GM21825 (cell line): ENCODE measurements around the gene ADCYAP1R1.

Experiments used
- ATAC-seq: cut with Tn5 transposase; IDR thresholded peaks from one replicate; pipeline ENCODE4 v1.9.1; 2021; ENCODE audit warnings: mild to moderate bottlenecking, moderate library complexity; ENCODE audit not compliant: unreplicated experiment

ADCYAP1R1 gene

GRCh38 chr7:31104361-31105255, 52.5 kb downstream of the ADCYAP1R1 start:
- no peak for ATAC-seq

GRCh38 chr7:31105256-31105950, 53.3 kb downstream of the ADCYAP1R1 start:
- ATAC-seq: no peak

GRCh38 chr7:31106303-31107105, 54.4 kb downstream of the ADCYAP1R1 start:
- ATAC-seq: no peak

GRCh38 chr7:31107106-31108090, 55.3 kb downstream of the ADCYAP1R1 start:
- ATAC-seq: no peak

- no peak for ATAC-seq
Measured at GRCh38 chr7:31108097-31108657, 56.1 kb downstream of the ADCYAP1R1 start.

- no peak for ATAC-seq
Measured at GRCh38 chr7:31109751-31110150, 57.6 kb downstream of the ADCYAP1R1 start.

GRCh38 chr7:31110331-31111108, 58.4 kb downstream of the ADCYAP1R1 start:
- no peak for ATAC-seq

- no peak for ATAC-seq
Measured at GRCh38 chr7:31111109-31111451, 59.0 kb downstream of the ADCYAP1R1 start.

- ATAC-seq: no peak
Measured at GRCh38 chr7:31113660-31114059, 61.6 kb downstream of the ADCYAP1R1 start.

GRCh38 chr7:31114593-31115343, 62.7 kb downstream of the ADCYAP1R1 start:
- no peak for ATAC-seq

- ATAC-seq: no peak
Measured at GRCh38 chr7:31116615-31117014, 64.5 kb downstream of the ADCYAP1R1 start.

- no peak for ATAC-seq
Measured at GRCh38 chr7:31119249-31119648, 67.1 kb downstream of the ADCYAP1R1 start.

GRCh38 chr7:31120800-31121513, 68.8 kb downstream of the ADCYAP1R1 start:
- no peak for ATAC-seq

- no peak for ATAC-seq
Measured at GRCh38 chr7:31121601-31122000, 69.5 kb downstream of the ADCYAP1R1 start.

- no peak for ATAC-seq
Measured at GRCh38 chr7:31122649-31123058, 70.5 kb downstream of the ADCYAP1R1 start.

- ATAC-seq: no peak
Measured at GRCh38 chr7:31123321-31123720, 71.2 kb downstream of the ADCYAP1R1 start.

- ATAC-seq: no peak
Measured at GRCh38 chr7:31123726-31124125, 71.6 kb downstream of the ADCYAP1R1 start.

- ATAC-seq: no peak
Measured at GRCh38 chr7:31125171-31125570, 73.1 kb downstream of the ADCYAP1R1 start.
